Fibroblast of skin of abdomen (primary cell): Measurements from ENCODE around the gene NOL4L.
A peak's percentile ranks its signal among the peaks of the same experiment; 100 is the strongest.

Experiments used
- DNase-seq: peaks from one replicate; pipeline ENCODE4 v3.0.0-alpha.2; 2013

The NOL4L gene

GRCh38 chr20:32442630-32443373, 142.3 kb downstream of the NOL4L start:
- DNase-seq: no peak

- DNase-seq: no peak
Measured at GRCh38 chr20:32441638-32442037, 143.5 kb downstream of the NOL4L start.

GRCh38 chr20:32440758-32441078, 144.4 kb downstream of the NOL4L start:
- no peak for DNase-seq

GRCh38 chr20:32440069-32440757, 144.9 kb downstream of the NOL4L start:
- DNase-seq: no peak

GRCh38 chr20:32439132-32439829, 145.9 kb downstream of the NOL4L start:
- peak; percentile 87 for DNase-seq

GRCh38 chr20:32438331-32438858, 146.7 kb downstream of the NOL4L start:
- DNase-seq: no peak

- no peak for DNase-seq
Measured at GRCh38 chr20:32437391-32438074, 147.6 kb downstream of the NOL4L start.

GRCh38 chr20:32436968-32437367, 148.2 kb downstream of the NOL4L start:
- DNase-seq: no peak

GRCh38 chr20:32436142-32436861, 148.8 kb downstream of the NOL4L start:
- no peak for DNase-seq

- no peak for DNase-seq
Measured at GRCh38 chr20:32435449-32436107, 149.6 kb downstream of the NOL4L start.

GRCh38 chr20:32434434-32434833, 150.7 kb downstream of the NOL4L start:
- DNase-seq: no peak

GRCh38 chr20:32433311-32434021, 151.7 kb downstream of the NOL4L start:
- DNase-seq: no peak

- DNase-seq: no peak
Measured at GRCh38 chr20:32432277-32432676, 152.9 kb downstream of the NOL4L start.

- DNase-seq: no peak
Measured at GRCh38 chr20:32431457-32431856, 153.7 kb downstream of the NOL4L start.

- no peak for DNase-seq
Measured at GRCh38 chr20:32429745-32430360, 155.3 kb downstream of the NOL4L start.

GRCh38 chr20:32429343-32429742, 155.8 kb downstream of the NOL4L start:
- DNase-seq: no peak

GRCh38 chr20:32427996-32428395, 157.1 kb downstream of the NOL4L start:
- DNase-seq: no peak

- DNase-seq: no peak
Measured at GRCh38 chr20:32421290-32421689, 163.8 kb downstream of the NOL4L start.

GRCh38 chr20:32418376-32418775, 166.8 kb downstream of the NOL4L start:
- DNase-seq: no peak

- no peak for DNase-seq
Measured at GRCh38 chr20:32416206-32416605, 168.9 kb downstream of the NOL4L start.
